D721Med (cell line): ENCODE measurements around the gene TESPA1.
"Not testable (repeated sequence)": the region's sequence is repeated elsewhere in the genome, so short reads cannot be mapped to it uniquely, and the experiment has no call there.

Source experiments
- DNase-seq: peaks from one replicate; pipeline ENCODE4 v3.0.0; 2011; ENCODE audit warnings: low spot score; ENCODE audit not compliant: insufficient read length
- FAIRE-seq: peaks from 2 replicates; lab custom pipeline; 2011; peaks lifted over from hg19 to GRCh38; lab: Jason Lieb, UNC
- CTCF ChIP-seq: IDR thresholded peaks from 2 replicates; pipeline ENCODE4 v1.5.1; 2012; ENCODE audit warnings: mild to moderate bottlenecking, control low read depth; ENCODE audit not compliant: insufficient read depth; ENCODE audit errors: missing control alignments

Gene TESPA1

GRCh38 chr12:54993181-54993835 lies 8.7 kb upstream of the TESPA1 start:
- TF ChIP-seq CTCF = peak; percentile 84
- peak; percentile 70 for FAIRE-seq

GRCh38 chr12:54991991-54992375 lies 7.4 kb upstream of the TESPA1 start:
- DNase-seq = no peak
- TF ChIP-seq CTCF = no peak
- FAIRE-seq = no peak

More at GRCh38 chr12:54993181-54993835, 8.7 kb upstream of the TESPA1 start:
- peak; percentile 31 for DNase-seq

GRCh38 chr12:54991161-54991990 lies 6.8 kb upstream of the TESPA1 start:
- DNase-seq (no peak), FAIRE-seq (no peak)
- no peak for TF ChIP-seq CTCF

GRCh38 chr12:54989829-54990228 lies 5.3 kb upstream of the TESPA1 start:
- no peak for FAIRE-seq
- no peak for TF ChIP-seq CTCF
- no peak for DNase-seq

GRCh38 chr12:54988402-54989054 lies 4.0 kb upstream of the TESPA1 start:
- TF ChIP-seq CTCF = no peak
- no peak for FAIRE-seq
- DNase-seq = no peak

GRCh38 chr12:54987611-54988231 lies 3.2 kb upstream of the TESPA1 start:
- TF ChIP-seq CTCF = no peak
- FAIRE-seq = no peak
- DNase-seq = no peak

GRCh38 chr12:54986773-54987172 lies 2.2 kb upstream of the TESPA1 start:
- not testable (repeated sequence) for FAIRE-seq, DNase-seq
